Fibroblast of lung (primary cell): Measurements from ENCODE around the gene MSI2. TPM values are rescaled to one million over a fixed set of nuclear protein-coding genes. Genes with fewer than 3 reads are reported as not detected.

ENCODE experiments used
- DNase-seq, 2 donors: peaks; one replicate each; pipeline versions ENCODE4 v3.0.0 to v3.0.0-alpha.2; 2010; ENCODE audit warnings: low read depth in 2 of 2
- H2AFZ ChIP-seq: 2 replicates; pipeline ENCODE4 v1.5.1; 2012; ENCODE audit warnings: low read length, control low read depth, inconsistent platforms
- H3K27ac ChIP-seq: 2 replicates; pipeline ENCODE4 v1.5.1; 2011; ENCODE audit warnings: low read length, control low read depth; ENCODE audit not compliant: insufficient read depth
- H3K27me3 ChIP-seq: 2 replicates; pipeline ENCODE4 v1.5.1; 2011; ENCODE audit warnings: mild to moderate bottlenecking, low read length; ENCODE audit not compliant: control insufficient read depth, insufficient read depth
- H3K36me3 ChIP-seq: 2 replicates; pipeline ENCODE4 v1.5.1; 2011; ENCODE audit warnings: low read length; ENCODE audit not compliant: control insufficient read depth, insufficient read depth
- H3K4me1 ChIP-seq: 2 replicates; pipeline ENCODE4 v1.5.1; 2011; ENCODE audit warnings: low read length; ENCODE audit not compliant: control insufficient read depth, insufficient read depth; ENCODE audit errors: extremely low read depth
- H3K4me2 ChIP-seq: 2 replicates; pipeline ENCODE4 v1.5.1; 2011; ENCODE audit warnings: low read length, control low read depth; ENCODE audit not compliant: insufficient read depth; ENCODE audit errors: extremely low read depth
- H3K4me3 ChIP-seq, 4 experiments: fragments of 200-600 bp in 1 of 4; sonication (generic) in 1 of 4; replicated peaks in 1 of 4; 2 replicates each; pipeline ENCODE4 v1.5.1; 2011 to 2016; ENCODE audit warnings: low read length in 4 of 4, low read depth in 3 of 4, mild to moderate bottlenecking in 3 of 4, control low read depth in 2 of 4, inconsistent platforms in 1 of 4, mixed read lengths in 1 of 4; ENCODE audit not compliant: insufficient read depth in 1 of 4; ENCODE audit errors: control extremely low read depth in 1 of 4
- H3K79me2 ChIP-seq: 2 replicates; pipeline ENCODE4 v1.5.1; 2012; ENCODE audit warnings: mild to moderate bottlenecking, low read length, inconsistent platforms; ENCODE audit not compliant: control insufficient read depth, insufficient read depth
- H3K9ac ChIP-seq: 2 replicates; pipeline ENCODE4 v1.5.1; 2011; ENCODE audit warnings: mild to moderate bottlenecking, low read length, control low read depth; ENCODE audit not compliant: insufficient read depth
- H3K9me3 ChIP-seq: 2 replicates; pipeline ENCODE4 v1.5.1; 2012; ENCODE audit warnings: low read depth, low read length; ENCODE audit not compliant: control insufficient read depth, insufficient read depth
- H4K20me1 ChIP-seq: 2 replicates; pipeline ENCODE4 v1.5.1; 2011; ENCODE audit warnings: low read length; ENCODE audit not compliant: control insufficient read depth, insufficient read depth; ENCODE audit errors: extremely low read depth
- CTCF ChIP-seq, 2 donors: IDR thresholded peaks in 1 of 2; conservative IDR thresholded peaks in 1 of 2; 1 replicate in 1 of 2; 2 replicates in 1 of 2; pipeline ENCODE4 v1.5.1; 2011 to 2012; ENCODE audit warnings: low read length in 2 of 2, control low read depth in 1 of 2, inconsistent platforms in 1 of 2, low read depth in 1 of 2, mild to moderate bottlenecking in 1 of 2
- EZH2 ChIP-seq: IDR thresholded peaks from 2 replicates; pipeline ENCODE4 v1.5.1; 2012; ENCODE audit warnings: low read length, control low read depth, mild to moderate bottlenecking; ENCODE audit errors: missing control alignments
- polyA plus RNA-seq, 2 donors: library from polyadenylated mRNA; depleted of rRNA in 1 of 2; stranded (reverse) in 1 of 2; unstranded in 1 of 2; fragments of >200 nt; gene quantifications; 2 replicates each; pipeline ENCODE4 v1.2.1, GENCODE V29; 2011 to 2012; ENCODE audit warnings: missing spikeins in 1 of 2
- total RNA-seq: library from RNA; depleted of rRNA; stranded (reverse); fragments of >200 nt; gene quantifications from 2 replicates; pipeline ENCODE4 v1.2.1, GENCODE V29; 2014

MSI2 gene
- total and polyA plus RNA-seq, 2 donors (not counting 1 experiment from before 2014, with no cell fraction given), result 6.8 to 14.2 TPM

- no peak for DNase-seq
- Histone ChIP-seq H3K79me2 (no peaks in the 10 kb centered on the region), H3K27me3 (no peaks in the 10 kb centered on the region), H3K9ac (no peak overlapping the region), H3K4me3 (no peak overlapping the region), H3K27ac (no peak overlapping the region), H3K4me2 (no peak overlapping the region), H2AFZ (no peak overlapping the region), H4K20me1 (no peaks in the 10 kb centered on the region), H3K36me3 (no peaks in the 10 kb centered on the region), H3K9me3 (no peaks in the 10 kb centered on the region), H3K4me1 (no peaks in the 10 kb centered on the region)
- no peak for TF ChIP-seq CTCF (conservative IDR thresholded peaks at IDR 0.05 in 1 of 2, IDR thresholded peaks at IDR 0.05 in 1 of 2; ENCODE audit: low read depth in 1 of 2, low read length in 2 of 2)
- no peak for TF ChIP-seq EZH2
Observed at GRCh38 chr17:57536789-57537523, 280.6 kb downstream of the MSI2 start.

- Histone ChIP-seq H3K79me2 (no peaks in the 10 kb centered on the region), H3K27me3 (no peaks in the 10 kb centered on the region), H4K20me1 (no peaks in the 10 kb centered on the region), H3K9me3 (no peaks in the 10 kb centered on the region), H3K4me3 (no peak overlapping the region), H3K9ac (no peak overlapping the region), H3K27ac (no peak overlapping the region), H3K4me2 (no peak overlapping the region), H3K4me1 (no peaks in the 10 kb centered on the region), H3K36me3 (no peaks in the 10 kb centered on the region), H2AFZ (no peak overlapping the region)
- no peak for DNase-seq
- TF ChIP-seq CTCF (conservative IDR thresholded peaks at IDR 0.05 in 1 of 2, IDR thresholded peaks at IDR 0.05 in 1 of 2; ENCODE audit: low read depth in 1 of 2, low read length in 2 of 2), result no peak
- no peak for TF ChIP-seq EZH2
Observed at GRCh38 chr17:57537524-57538410, 281.4 kb downstream of the MSI2 start.

GRCh38 chr17:57538736-57539456 lies 282.6 kb downstream of the MSI2 start:
- no peak overlapping the region for H3K27ac ChIP-seq
- TF ChIP-seq CTCF (conservative IDR thresholded peaks at IDR 0.05 in 1 of 2, IDR thresholded peaks at IDR 0.05 in 1 of 2; ENCODE audit: low read depth in 1 of 2, low read length in 2 of 2) (no peak), EZH2 (no peak)
- H3K4me2 ChIP-seq, result no peak overlapping the region
- H3K9me3 ChIP-seq, result no peaks in the 10 kb centered on the region
- no peaks in the 10 kb centered on the region for H3K4me1 ChIP-seq
- no peaks in the 10 kb centered on the region for H4K20me1 ChIP-seq
- H3K9ac ChIP-seq, result no peak overlapping the region
- no peak for DNase-seq
- no peak overlapping the region for H3K4me3 ChIP-seq
- H2AFZ ChIP-seq, result no peak overlapping the region
- no peaks in the 10 kb centered on the region for H3K79me2 ChIP-seq
- H3K27me3 ChIP-seq, result no peaks in the 10 kb centered on the region
- H3K36me3 ChIP-seq, result no peaks in the 10 kb centered on the region
